ENCODE results near the gene LRIT2. TPM values are rescaled to one million over a fixed set of nuclear protein-coding genes. Genes with fewer than 3 reads are reported as not detected.

The LRIT2 gene
- total RNA-seq, 1 donor from 2014 or later: not detected

DNA sequence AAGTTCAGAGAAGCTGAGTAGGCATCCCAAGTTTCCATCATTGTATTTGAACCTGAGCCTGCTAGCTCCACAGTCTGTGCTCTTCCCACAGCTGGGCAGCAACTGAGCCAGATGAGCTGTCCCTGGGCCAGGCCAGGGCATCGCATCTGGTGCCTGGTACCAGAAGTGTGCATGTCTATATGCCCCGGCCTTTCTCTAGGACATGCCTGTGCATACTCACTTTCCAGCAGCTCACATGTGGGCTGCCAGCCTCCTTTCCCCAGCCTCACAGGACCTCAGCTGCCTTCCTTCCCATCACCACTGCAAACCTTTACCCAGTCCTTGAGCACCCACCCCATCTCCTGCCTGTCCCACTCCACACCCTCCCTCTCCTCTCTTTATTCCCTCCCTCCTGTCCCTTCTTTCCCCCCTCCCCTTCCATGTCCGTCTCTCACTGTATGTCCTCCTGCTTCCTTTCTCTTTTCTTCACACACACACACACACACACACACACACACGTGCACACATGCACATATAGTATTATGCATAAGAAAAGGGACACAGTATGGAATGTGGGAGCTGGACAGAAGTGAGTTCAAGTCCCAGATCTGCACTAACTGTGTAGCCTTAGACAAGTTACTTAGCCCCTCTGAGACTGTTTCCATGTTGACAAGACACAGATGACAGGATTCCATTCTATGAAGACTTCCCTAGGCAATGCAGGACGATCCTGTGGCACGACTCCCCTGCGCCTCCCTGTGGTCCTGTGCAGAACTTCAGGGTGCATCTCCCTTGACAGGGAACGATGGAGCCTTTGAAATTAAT, 20.1 kb downstream of the LRIT2 start:
- DNase-seq: peak; percentile 50

DNA sequence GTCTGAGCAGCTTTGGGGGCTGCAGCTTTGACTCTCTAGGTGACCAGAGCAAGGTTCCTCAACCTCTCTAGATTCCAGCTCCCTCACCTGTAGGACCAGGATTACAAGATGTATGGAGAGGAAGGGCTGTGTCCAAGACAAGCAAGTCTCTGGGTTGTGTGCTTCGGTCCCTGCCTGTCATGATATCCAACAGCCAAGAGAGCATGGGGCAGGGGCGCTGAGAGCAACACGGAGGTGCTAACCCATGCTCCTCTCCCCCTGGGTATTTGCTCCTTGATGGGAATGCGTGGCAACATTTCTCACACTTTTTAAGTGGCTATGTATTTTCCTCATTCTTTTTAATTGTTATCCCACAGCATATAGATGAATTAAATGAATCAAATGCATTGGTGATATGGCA, 20.7 kb downstream of the LRIT2 start:
- DNase-seq: no peak

DNA sequence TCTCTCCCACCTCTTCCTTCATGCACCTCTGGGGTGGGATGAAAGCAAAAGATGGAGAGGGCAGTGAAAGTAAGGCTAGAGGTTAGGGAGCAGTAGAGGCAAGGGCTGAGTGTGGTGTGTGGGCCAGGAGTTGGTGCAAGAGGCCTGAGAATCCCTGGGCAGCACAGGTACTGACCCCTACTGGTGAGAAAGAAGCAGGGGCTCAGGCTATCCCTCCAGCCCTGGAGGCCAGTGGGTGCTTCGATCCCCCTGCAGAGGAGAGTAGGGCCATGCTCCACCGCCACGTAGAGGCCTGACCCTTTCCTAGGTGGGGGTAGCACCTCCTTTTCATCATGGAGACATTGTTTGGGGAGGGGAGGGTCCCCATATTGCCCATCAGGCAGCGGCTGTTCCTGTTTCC, 21.2 kb downstream of the LRIT2 start:
- DNase-seq: no peak

DNA sequence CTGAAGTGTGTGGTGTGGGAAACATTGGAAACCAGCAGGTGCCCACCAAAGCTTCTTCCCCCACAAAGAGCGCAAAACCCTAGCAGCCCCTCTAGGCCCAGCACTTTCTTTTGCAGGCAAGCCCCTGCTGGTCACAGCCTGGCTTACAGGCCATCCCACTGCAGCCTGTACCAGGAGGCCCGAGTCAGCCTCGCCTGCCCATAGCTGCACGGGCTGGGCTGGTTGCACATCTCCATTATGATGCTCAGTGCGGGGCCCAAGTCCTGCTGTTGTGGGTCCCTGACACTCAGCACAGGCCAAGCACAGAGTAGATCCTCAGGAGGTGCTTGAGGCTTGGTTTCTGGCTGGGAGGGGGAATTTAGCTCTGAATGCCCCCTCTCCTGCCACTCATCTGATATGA, 23.0 kb downstream of the LRIT2 start:
- no peak for DNase-seq

DNA sequence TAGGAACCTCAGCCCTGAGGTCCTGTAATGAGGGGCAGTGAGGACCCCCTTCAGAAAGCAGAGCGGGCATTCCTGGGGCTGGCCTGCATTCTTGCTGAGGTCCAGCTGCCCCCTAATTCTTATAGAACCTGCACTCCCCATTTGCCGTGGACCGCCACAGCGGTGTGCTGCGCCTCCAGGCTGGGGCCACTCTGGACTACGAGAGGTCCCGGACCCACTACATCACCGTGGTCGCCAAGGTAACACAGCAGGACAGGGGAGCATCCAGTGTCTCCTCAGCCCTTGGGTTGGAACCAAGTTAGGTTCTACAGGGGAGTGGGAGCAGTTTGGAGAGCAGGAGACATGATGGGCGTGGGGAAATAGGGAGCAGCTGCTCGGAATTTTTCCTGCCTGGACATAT, 23.7 kb downstream of the LRIT2 start:
- DNase-seq: no peak

DNA sequence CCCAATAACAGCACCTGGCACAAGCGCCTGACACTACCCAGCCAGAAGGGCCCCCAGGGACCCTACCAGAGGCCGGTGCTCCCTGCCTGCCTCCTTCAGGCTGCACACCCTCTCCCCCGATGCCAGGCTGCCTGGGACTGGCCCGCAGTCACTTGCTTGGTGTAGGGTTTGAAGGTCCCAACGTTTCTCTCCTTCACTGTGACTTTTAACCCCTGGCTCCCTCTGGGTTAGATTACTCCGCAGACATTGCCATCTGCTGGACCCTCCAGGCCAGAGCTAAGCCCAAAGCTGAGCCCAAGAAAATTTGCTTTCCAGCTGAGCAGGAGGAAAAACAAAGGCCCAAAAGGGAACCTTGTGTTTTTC, 24.1 kb downstream of the LRIT2 start:
- no peak for DNase-seq

DNA sequence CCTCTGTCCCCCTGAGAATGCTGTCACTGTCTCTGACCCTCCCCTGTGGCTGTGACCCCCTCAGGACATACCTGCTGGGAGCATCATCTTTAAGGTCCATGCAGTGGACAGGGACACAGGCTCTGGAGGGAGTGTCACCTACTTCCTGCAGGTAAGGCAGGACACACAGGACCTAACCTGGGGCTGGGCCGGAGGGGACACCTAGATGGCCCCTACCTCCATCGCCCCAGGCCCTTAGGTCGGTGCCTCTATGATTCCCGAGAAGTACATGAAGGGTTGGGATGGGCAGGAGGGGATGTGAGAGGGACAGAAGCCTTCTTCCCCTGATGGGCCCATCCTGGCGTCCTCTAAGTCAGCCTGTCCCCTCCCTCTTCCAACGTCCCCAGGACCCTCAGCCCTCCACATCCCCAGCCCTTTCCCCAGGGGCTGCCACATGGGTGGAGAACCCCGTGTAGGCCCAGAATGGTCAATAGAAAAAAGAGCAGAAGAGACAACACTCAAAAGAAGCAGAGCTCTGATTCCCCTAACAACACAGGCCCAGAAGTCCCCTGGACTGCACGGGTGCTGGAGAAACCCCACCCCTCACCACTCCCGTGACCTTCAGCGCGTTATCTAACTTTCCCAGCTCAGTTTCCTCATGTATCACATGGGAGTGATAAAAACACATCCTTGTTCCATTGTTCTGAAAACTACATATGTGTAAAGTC, 24.7 kb downstream of the LRIT2 start:
- DNase-seq: no peak

DNA sequence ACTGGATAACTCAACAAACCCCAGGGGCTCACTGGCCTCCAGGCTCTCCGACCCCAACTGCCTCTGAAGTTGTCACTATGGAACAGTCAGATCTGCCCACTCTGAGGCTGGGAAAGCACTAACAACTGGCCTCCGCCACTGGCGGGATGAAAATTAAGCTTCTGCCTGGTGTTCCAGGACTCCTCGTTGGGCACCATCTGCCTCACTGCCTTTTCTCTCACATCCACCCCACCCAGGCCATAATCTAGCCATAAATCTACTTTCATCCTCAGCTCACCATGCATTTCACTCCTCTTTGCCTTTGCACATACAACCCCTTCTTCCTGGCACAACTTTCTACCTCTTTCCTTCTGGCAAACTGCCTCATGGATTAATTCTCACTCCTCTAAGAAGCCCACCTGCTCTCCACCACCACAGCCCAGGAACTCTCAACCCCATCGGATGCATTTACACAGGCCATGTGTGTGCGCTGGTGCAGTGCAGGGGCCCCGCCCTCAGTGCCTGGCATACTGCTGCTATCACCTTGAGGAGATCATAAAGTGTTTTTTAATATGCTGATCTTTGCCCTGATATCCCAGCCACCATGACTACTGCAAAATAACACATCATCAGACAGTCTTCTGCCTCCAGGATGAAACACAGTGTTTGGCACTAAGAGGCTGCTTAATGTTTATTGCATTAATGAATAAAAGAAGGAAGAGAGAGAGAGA, 27.0 kb downstream of the LRIT2 start:
- no peak for DNase-seq

DNA sequence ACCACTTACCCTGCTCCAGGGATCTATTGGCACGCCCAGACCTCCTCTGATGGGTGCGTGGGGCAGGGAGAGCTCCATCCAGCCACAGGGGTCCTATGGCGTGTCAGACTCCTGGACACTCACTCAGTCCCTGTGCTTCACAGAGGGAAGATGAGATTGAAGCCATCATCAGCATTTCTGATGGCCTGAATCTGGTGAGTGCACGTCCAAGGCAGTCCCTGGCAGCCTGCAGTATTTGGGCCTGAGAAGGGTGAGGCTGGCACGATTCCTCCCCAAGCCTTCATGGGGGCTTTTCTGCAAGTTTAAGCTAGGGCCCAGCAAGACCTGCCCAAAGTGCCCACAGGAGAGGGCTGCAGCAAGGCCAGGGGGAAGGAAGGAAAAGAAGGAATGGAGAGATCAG, 27.7 kb downstream of the LRIT2 start:
- DNase-seq: no peak

DNA sequence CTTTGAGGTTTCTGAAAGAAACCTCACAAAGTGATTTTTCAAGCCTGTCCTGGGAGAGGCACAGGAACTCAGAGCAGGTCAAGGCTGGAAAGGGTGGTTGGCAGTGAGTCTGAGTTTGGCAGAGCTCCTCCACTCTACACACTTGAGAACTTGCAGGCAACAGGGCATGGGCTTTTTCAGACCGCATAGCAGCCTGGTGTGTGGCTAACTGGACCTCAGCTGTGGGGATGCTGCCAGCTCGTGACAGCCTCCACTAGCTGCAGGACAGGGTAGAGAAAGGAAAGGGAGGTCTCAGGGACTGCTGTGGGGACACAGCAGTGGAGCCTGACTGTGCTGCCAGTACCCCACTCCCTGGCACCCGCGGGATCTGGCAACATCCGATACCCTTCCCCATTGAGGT, 28.4 kb downstream of the LRIT2 start:
- peak; percentile 10 for DNase-seq

DNA sequence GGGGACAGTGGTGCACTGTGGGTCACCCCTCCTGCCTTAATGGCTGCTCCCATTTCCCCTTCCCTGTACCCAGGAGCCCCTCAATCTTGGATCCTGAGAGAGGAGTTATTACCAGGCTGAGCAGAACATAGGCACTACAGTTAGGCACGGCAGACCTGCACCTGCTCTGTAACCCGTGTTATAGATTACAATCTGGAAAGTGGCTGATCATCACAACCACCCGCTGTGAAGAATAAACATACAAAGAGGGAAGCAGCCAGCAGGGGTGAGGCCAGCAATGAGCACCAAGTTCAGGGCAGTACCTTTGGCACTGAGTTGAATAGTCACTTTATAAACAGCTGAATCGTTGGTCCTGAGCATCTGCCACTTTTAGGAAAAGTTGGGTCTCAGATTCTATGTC, 29.3 kb downstream of the LRIT2 start:
- DNase-seq: no peak

DNA sequence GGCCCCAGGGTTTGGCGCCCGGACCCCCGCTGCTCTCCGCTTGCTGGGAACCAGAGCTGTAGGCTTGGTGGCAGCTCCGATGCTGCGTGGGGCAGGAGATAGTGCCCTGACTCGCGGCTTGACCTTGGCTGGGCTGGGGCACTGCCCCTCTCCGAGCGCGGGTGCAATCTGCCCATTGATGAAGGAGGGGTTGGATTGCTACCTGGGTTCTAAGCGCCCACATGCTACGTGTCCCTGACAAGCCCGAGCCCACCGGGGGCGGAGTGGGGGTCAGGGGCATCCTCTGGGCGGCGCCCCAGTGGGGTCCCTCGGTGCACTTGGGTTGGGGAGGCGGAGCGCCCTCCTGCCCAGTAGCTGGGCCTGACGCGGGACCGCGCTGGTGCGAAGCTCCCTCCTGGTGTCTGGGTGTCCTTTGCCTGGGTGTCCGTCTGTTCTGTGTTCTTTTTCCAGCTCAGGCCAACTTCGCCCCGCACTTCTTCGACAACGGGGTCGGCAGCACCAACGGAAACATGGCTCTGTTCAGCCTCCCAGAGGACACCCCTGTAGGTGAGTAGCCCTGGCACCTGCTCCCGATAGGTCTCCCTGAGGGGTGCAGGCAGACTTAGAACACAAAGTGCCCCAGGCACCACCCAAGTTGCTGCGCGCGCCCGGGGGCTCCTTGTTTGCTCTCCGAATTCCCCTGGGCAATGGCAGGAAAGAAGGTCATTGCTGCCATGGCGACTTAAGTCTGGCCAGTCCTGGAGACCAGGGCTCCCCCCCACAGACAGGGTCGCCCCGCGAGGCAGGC, 30.1 kb downstream of the LRIT2 start:
- DNase-seq: no peak

DNA sequence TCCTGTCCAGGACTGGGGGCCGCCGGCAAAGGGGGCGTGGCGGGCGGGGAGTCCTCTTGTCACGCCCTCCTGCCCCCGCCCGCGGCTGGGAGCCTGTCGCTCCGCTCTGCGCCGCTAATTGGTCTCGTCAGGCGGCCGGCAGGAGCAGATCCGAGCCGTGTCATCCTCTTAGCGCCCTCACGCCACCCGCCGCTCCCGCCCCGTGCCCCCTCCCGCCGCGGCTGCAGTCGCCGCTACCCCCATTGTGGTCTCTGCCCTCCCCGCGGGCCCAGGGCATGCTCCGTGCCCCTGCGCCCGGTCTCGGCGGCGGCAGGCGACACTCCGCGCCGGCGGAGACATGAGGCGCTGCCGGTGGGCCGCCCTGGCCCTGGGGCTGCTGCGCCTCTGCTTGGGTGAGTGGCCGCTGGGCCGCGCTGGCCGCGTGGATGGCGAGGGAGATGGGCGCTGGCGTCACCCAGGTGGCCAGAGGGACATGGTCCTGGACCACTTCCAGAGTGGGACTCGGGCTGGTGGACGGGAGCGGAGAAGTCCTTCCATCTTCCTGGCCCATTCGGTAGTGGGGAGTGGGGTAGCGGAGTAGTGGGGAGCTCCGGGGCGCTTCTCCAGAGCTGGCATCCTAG, 30.8 kb downstream of the LRIT2 start, which contains the start of gene CDHR1:
Gene CDHR1 (plus strand): TSS at position 114 of the 620 bp plus-strand sequence. CDS start 224 bp downstream, at position 338.
- peak; percentile 32 for DNase-seq

DNA sequence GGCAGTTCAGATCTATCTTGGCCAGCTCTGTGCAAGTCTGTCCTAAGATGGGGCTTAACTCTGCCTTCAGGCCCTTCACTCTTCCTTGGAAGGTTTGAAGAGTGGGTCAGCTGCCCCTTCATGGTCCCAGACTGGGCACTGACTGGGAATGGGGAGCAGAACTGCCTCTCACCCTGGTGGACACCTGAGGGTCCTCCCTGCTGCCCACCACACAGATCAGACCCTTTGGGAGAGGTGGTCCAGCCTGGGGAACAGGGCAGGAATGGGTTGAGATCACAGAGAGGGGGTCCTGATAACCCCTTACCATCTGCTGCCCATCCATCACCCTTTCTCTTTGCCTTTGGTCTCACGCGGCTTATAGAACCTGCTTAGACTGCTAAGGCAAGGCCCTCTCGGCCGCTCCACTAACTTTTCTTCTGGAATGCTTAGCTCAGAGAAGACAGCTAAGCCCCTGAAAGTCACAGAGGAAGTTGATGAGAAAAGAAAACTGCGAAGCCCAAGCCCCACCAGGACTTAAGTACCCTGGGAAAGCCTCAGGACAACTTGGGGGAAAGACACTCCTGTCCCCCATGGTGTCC, 31.4 kb downstream of the LRIT2 start:
- DNase-seq: no peak

DNA sequence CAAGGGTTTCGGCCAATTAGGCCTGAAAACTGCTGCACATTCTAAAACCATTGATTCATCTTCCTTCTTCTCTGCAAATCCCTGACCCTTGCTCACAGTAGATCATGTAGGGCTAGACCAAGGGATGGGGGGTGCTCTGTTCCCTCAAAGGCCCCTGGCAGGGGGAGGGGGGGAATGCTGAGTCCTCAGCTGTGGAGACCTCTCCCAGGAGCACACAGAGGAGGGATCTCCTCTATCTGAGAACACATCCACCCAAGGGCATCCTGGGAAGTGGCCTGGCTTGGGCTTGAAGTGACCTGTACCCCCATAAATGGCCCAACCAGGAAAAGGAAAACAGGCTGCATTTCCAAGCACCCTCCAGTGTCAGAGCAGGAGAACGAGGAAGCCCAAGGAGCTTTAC, 32.0 kb downstream of the LRIT2 start:
- no peak for DNase-seq

DNA sequence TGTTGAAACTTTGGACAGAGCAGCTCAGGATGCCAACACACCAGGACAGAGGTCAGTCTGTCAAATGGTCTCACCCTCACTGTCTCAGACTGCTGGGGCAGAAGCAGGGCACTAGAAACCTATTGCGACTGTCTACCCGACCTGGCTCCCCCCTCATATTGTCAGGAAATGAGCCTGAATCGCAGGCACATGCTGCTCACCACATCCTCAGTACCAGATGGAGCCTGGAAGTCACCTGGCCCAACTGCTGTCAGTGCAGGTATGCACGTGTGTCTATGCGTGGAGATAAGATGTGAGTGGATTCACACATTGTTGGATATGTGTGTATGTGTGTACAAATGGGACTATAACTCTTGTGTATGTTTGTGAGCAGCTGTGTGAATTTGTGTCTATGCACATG, 34.2 kb downstream of the LRIT2 start:
- no peak for DNase-seq

DNA sequence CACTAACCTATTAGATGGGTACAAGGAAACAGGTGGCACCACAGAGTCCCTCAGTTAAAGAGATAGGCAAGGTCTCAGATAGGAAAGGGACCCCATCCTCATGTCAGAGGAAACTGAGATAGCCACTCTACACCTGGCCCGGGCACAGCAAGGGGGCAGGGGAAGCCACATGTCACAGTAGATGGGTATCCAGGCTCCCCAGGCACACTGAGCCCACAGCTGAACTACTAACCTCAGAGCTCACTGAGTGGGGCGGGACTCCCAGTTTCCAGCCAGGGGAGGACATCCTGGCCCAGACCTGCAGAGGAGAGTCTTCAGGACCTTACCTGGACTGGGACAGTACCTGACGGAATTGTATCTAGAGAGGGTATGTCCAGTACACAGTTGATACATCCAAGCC, 34.7 kb downstream of the LRIT2 start:
- no peak for DNase-seq

DNA sequence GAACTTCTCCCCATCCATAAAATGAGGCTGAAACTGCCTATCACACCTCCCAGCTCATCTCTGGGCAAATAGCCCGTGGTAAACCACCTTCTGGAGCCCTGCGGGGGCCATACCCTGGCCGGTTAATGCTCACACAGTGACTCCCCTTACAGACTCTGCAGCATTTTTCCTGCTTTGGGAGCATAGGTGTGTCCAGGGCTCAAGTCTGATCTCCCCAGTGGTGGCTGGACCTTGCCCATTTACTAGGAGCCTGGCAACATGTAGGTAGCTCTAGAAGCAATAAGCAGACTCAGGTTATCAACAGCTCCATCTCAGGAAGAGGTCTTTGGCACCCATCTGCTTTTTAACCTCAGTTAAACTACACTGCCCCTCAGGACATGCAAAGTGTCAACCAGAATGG, 36.5 kb downstream of the LRIT2 start:
- DNase-seq: no peak

DNA sequence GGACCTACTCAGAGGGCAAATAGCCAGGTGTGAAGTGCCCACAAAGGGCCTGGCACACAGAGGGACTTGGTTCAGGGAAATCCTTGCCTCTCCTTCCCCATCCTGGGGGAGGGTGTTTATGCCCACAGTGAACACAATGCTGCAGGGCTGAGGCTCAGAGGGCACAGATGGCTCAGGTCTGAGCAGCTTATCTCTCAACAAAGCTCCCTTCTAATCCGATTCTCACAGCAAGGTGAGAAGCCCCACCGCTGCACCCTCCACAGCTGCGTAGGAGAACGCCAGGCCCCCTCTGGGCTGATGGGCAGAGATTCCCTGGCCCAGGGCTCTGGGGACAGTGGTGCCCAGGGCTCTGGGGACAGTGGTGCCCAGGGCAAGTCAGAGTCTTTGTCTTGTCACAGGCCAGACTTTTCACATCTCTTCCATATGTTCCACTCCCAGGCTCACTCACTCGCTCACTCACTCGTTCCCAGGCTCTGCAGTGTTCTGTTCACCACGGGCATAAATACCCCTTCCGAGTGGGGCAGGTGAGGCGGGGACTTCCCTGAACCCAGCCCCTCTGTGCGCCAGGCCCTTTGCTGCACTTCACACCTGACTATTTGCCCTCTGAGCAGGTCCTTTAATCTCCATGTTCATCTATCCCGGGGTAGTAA, 39.7 kb downstream of the LRIT2 start:
- no peak for DNase-seq

DNA sequence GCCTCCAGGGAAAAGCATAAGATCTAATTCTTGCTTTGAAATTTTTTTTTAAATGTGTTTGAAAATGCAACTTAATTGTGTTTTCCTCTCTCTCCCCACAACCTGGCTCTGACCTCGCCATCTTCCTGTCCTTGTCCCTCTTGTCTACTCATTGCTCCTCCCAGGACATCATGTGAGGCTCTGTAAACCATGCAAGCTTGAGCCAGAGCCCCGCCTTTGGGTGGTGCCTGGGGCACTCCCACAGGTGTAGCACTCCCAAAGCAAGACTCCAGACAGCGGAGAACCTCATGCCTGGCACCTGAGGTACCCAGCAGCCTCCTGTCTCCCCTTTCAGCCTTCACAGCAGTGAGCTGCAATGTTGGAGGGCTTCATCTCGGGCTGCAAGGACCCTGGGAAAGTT, 40.8 kb downstream of the LRIT2 start:
- no peak for DNase-seq

DNA sequence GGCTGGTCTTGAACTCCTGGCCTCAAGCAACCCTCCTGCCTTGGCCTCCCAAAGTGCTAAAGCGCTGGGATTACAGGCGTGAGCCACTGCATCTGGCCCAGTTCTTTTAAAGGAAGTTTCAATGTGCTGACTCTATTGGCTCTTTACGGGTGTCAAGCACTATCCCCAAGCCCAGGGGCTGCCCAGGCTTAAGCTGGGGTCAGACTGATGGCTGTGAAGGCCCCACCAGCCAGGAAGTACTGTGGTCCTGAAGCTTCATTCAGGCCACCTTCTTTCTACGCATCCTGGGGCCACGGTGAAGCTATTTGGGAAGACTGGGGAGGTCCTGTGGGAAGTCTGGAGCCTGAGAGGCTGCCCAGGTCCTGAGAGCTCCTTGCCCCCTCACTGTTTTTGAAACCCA, 43.7 kb downstream of the LRIT2 start:
- DNase-seq: no peak

All from tongue (tissue), 2 donors.